Suprapubic skin (tissue), 4 donors: ENCODE data around the gene SP5. TPM values are rescaled to one million over a fixed set of nuclear protein-coding genes. Genes with fewer than 3 reads are reported as not detected.

ENCODE experiments used
- DNase-seq, 2 donors: peaks; one replicate each; pipeline ENCODE4 v3.0.0-alpha.2; 2019; ENCODE audit warnings: low spot score in 2 of 2
- H3K27ac ChIP-seq: fragments of 200-600 bp; sonication (generic); one replicate; pipeline ENCODE4 v1.5.1; 2019
- H3K27me3 ChIP-seq: fragments of 200-600 bp; sonication (generic); one replicate; pipeline ENCODE4 v1.5.1; 2019
- H3K36me3 ChIP-seq: fragments of 200-600 bp; sonication (generic); one replicate; pipeline ENCODE4 v1.5.1; 2019
- H3K4me1 ChIP-seq: fragments of 200-600 bp; sonication (generic); one replicate; pipeline ENCODE4 v1.5.1; 2019
- H3K4me3 ChIP-seq: fragments of 200-600 bp; sonication (generic); one replicate; pipeline ENCODE4 v1.5.1; 2019; ENCODE audit warnings: mild to moderate bottlenecking
- H3K9me3 ChIP-seq: fragments of 200-600 bp; sonication (generic); one replicate; pipeline ENCODE4 v1.5.1; 2019
- CTCF ChIP-seq, 2 donors: fragments of 200-600 bp in 1 of 2; fragments of 450-650 bp in 1 of 2; sonication (generic) in 1 of 2; IDR thresholded peaks; one replicate each; pipeline ENCODE4 v1.5.1; 2016 to 2019; ENCODE audit warnings: antibody characterized with exemption in 2 of 2, mild to moderate bottlenecking in 1 of 2, moderate library complexity in 1 of 2
- EP300 ChIP-seq: sonication (generic); formaldehyde crosslinking; IDR thresholded peaks from one replicate; pipeline ENCODE4 v1.6.1; 2017; ENCODE audit warnings: antibody characterized with exemption
- POLR2A ChIP-seq, 2 donors: fragments of 450-650 bp; IDR thresholded peaks; one replicate each; pipeline ENCODE4 v1.6.1; 2017; ENCODE audit warnings: antibody characterized with exemption in 2 of 2, mild to moderate bottlenecking in 2 of 2, moderate library complexity in 2 of 2
- POLR2AphosphoS5 ChIP-seq, 3 donors: sonication (generic); formaldehyde crosslinking; IDR thresholded peaks; one replicate each; pipeline ENCODE4 v1.6.1; 2017; ENCODE audit warnings: antibody characterized with exemption in 3 of 3
- WGBS: methylation state at CpG from one replicate; pipeline ENCODE4 v1.1.5; 2018; 5-methylcytosine and 5-hydroxymethylcytosine counted together
- total RNA-seq, 4 donors: library from RNA; depleted of rRNA; stranded (reverse); fragments of >200 nt; gene quantifications; one replicate each; pipeline ENCODE4 v1.1.0, GENCODE V29; 2016

SP5 gene
- total RNA-seq, 4 donors from 2014 or later = 0.32 to 1.3 (median 0.89) TPM; not detected in 1

- no peak for DNase-seq
- 86% methylated on average over 4 of the region's 4 CpGs for WGBS
- Histone ChIP-seq H3K36me3 (no peaks in the 10 kb centered on the region), H3K27me3 (peaks cover 11% of the 10 kb centered on the region), H3K4me3 (no peak overlapping the region), H3K4me1 (no peaks in the 10 kb centered on the region), H3K9me3 (no peaks in the 10 kb centered on the region), H3K27ac (no peak overlapping the region)
- no peak for TF ChIP-seq POLR2A (IDR thresholded peaks at IDR 0.05)
- no peak for TF ChIP-seq POLR2AphosphoS5 (IDR thresholded peaks at IDR 0.05)
- TF ChIP-seq CTCF (IDR thresholded peaks at IDR 0.05) = no peak
- no peak for TF ChIP-seq EP300
Observed at GRCh38 chr2:170701011-170701410, 14.1 kb upstream of the SP5 start.

- Histone ChIP-seq H3K4me3 (no peak overlapping the region), H3K4me1 (no peaks in the 10 kb centered on the region), H3K36me3 (no peaks in the 10 kb centered on the region), H3K27me3 (peaks cover 13% of the 10 kb centered on the region), H3K27ac (no peak overlapping the region), H3K9me3 (no peaks in the 10 kb centered on the region)
- DNase-seq = no peak
- 89% methylated on average over 4 of the region's 4 CpGs for WGBS
- TF ChIP-seq POLR2AphosphoS5 (IDR thresholded peaks at IDR 0.05) (no peak), POLR2A (IDR thresholded peaks at IDR 0.05) (no peak), CTCF (IDR thresholded peaks at IDR 0.05) (no peak), EP300 (no peak)
Observed at GRCh38 chr2:170703776-170704476, 11.2 kb upstream of the SP5 start.

DNA sequence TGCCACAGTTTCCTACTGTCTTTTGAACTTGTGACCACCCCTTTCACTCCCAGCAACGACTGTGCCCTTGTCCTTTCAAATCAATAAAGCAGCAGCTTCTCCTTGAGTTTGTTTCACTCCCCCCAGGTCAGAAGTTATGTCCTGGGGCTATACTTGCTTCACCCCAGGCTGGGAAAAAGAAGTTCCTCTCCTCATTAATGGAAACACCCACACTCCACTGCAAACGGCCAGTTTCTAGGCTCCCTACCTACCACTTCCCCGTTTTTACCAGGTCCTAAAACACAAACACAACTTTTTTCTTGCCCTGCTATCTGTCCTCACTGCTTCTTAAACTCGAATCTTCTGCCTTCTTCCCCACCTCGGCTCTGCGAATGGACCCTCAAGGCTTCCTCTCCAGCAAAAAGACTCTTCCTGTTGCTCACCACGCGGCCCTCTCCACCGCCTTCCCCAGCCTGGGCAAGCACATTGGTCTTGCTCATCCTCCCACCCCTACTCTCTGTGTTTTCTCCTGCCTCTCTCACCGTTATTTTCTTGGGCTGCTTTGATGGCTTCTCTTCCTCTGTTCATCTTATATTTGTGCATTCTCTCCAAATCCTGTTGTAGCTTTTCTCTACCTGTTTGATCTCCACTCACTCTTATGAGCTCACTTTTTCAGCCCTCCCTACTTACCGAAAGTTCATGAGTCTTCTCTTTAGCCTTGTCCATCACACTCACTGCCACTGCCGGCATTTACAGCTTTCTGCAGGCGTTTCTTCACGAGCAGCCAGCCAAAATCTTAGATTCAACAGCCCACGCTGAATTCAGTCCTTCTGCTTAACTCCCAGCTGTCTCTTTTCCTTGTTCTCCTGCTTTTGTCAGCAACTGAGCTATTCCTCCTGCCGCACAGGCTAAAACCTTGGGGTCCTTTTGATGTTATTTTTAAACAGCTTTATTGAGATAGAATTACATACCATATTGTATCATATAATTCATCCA is 7.0 kb upstream of the SP5 start:
- H3K27me3 ChIP-seq = peaks cover 48% of the 10 kb centered on the region
- 27% methylated on average over 16 of the region's 16 CpGs for WGBS
- H3K9me3 ChIP-seq = no peaks in the 10 kb centered on the region
- DNase-seq = no peak
- no peak overlapping the region for H3K27ac ChIP-seq
- H3K4me1 ChIP-seq = peaks cover 15% of the 10 kb centered on the region
- TF ChIP-seq CTCF (IDR thresholded peaks at IDR 0.05) (no peak), POLR2A (IDR thresholded peaks at IDR 0.05) (no peak), EP300 (no peak), POLR2AphosphoS5 (IDR thresholded peaks at IDR 0.05) (no peak)
- no peak overlapping the region for H3K4me3 ChIP-seq
- H3K36me3 ChIP-seq = no peaks in the 10 kb centered on the region

DNA sequence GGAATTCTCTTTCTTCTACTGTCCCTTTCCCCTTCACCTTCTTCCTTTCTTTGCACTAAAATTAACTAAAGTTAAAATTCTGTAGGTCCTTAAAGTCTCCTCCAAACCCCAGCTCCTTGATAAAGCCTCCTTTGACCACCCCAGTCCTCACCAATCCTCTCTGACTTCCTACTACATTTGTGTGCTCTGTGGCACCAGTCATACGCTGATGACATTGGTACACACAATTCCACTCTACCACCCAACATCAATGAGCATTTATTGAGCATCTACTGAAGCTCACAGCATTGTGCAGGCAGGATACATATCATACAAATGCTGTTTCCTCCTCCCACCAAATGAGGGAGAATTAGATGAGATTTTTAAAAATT is 4.5 kb upstream of the SP5 start:
- WGBS = 89% methylated on average over 1 of the region's 1 CpG
- no peaks in the 10 kb centered on the region for H3K9me3 ChIP-seq
- TF ChIP-seq POLR2AphosphoS5 (IDR thresholded peaks at IDR 0.05) = no peak
- no peak for TF ChIP-seq EP300
- no peak for TF ChIP-seq POLR2A (IDR thresholded peaks at IDR 0.05)
- TF ChIP-seq CTCF (IDR thresholded peaks at IDR 0.05) = no peak
- H3K4me3 ChIP-seq = no peak overlapping the region
- DNase-seq = no peak
- H3K36me3 ChIP-seq = no peaks in the 10 kb centered on the region
- H3K27me3 ChIP-seq = peaks cover 68% of the 10 kb centered on the region
- peaks cover 40% of the 10 kb centered on the region for H3K4me1 ChIP-seq
- H3K27ac ChIP-seq = no peak overlapping the region

DNA sequence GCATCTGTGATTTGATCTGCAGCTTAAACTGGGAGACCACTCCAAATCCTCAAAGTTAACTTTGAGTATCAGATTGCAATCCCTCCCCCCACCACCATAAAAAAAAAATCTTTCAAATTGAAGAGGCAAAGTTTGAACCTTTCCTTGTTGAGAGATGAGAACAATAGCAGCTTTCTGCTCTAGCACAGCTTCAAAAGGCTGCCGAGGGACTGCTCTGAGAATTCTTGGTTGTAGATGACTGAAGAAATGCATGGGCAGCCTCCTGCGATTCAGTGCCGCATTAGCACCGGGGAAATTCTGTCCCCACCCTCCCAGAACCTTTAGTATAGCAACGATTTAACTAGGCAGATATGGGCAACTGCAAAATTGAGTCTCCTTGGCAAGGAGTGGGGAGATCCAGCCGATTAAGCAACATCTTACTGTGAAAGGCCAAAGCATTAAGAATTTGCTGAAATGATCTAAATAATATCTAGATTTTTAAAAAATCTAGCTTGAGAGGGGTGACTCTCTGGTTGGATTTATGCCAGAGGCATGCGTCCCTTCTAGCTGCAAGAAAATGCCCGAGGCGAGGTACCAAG is 3.9 kb upstream of the SP5 start:
- Histone ChIP-seq H3K4me1 (peaks cover 47% of the 10 kb centered on the region), H3K9me3 (no peaks in the 10 kb centered on the region), H3K36me3 (no peaks in the 10 kb centered on the region), H3K4me3 (no peak overlapping the region), H3K27me3 (peaks cover 75% of the 10 kb centered on the region), H3K27ac (no peak overlapping the region)
- 10% methylated on average over 9 of the region's 9 CpGs for WGBS
- TF ChIP-seq POLR2AphosphoS5 (IDR thresholded peaks at IDR 0.05) = no peak
- TF ChIP-seq CTCF (IDR thresholded peaks at IDR 0.05) = no peak
- no peak for TF ChIP-seq EP300
- TF ChIP-seq POLR2A (IDR thresholded peaks at IDR 0.05) = no peak
- no peak for DNase-seq
